Measurements from ENCODE around the gene ALG8. TPM values are rescaled to one million over a fixed set of nuclear protein-coding genes. Genes with fewer than 3 reads are reported as not detected.

ALG8 gene
- total RNA-seq, 3 donors from 2014 or later (not counting 1 experiment from before 2014, with no cell fraction given) = 19.2 to 20.1 (median 19.8) TPM

DNA sequence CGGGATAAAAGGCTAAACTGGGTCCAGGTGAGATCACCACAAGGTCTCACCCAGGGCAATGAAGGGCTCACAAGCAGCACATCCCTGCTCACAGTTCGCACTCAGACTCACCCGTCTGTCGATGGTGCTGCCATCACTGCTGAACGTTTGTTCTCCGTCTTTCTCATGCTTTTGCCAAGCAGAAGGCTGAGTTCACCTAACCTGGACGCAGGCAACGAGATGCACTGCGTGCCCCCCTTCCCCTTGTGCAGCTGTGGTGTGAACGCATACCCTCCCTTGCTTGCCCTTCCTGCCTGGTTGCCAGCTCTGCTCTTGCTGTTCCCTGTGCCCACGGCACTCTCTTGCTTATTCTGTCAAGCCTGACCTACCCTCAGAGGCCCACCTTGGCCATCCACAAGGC is 31.0 kb upstream of the ALG8 start:
- ATAC-seq = no peak
- H3K36me3 ChIP-seq (ENCODE audit: control insufficient read depth, insufficient read depth, low read length) = peaks cover 3% of the 10 kb centered on the region
- intact Hi-C loops (cut with micrococcal nuclease) = no loop called here
- no peak overlapping the region for H3K4me3 ChIP-seq (ENCODE audit: low read length)
- 93% methylated on average over 11 of the region's 11 CpGs for WGBS (ENCODE audit: insufficient coverage)
- H3K4me3 Mint-ChIP-seq = no peak overlapping the region
- H3K27me3 Mint-ChIP-seq (ENCODE audit: low read depth in 2 of 2) = no peaks in the 10 kb centered on the region
- H3K27ac Mint-ChIP-seq = no peak overlapping the region
- no peaks in the 10 kb centered on the region for H3K4me1 Mint-ChIP-seq
- no peaks in the 10 kb centered on the region for H3K9me3 Mint-ChIP-seq
- H3K27ac ChIP-seq (ENCODE audit: low read length) = no peak overlapping the region
- DNase-seq = no peak
- H3K36me3 Mint-ChIP-seq = no peaks in the 10 kb centered on the region
- TF ChIP-seq, protein P1, sequence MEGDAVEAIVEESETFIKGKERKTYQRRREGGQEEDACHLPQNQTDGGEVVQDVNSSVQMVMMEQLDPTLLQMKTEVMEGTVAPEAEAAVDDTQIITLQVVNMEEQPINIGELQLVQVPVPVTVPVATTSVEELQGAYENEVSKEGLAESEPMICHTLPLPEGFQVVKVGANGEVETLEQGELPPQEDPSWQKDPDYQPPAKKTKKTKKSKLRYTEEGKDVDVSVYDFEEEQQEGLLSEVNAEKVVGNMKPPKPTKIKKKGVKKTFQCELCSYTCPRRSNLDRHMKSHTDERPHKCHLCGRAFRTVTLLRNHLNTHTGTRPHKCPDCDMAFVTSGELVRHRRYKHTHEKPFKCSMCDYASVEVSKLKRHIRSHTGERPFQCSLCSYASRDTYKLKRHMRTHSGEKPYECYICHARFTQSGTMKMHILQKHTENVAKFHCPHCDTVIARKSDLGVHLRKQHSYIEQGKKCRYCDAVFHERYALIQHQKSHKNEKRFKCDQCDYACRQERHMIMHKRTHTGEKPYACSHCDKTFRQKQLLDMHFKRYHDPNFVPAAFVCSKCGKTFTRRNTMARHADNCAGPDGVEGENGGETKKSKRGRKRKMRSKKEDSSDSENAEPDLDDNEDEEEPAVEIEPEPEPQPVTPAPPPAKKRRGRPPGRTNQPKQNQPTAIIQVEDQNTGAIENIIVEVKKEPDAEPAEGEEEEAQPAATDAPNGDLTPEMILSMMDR (IDR thresholded peaks at IDR 0.05) = no peak
- H3K4me1 ChIP-seq (ENCODE audit: control insufficient read depth, insufficient read depth, low read length) = no peaks in the 10 kb centered on the region
- no peaks in the 10 kb centered on the region for H3K9me3 ChIP-seq (ENCODE audit: control insufficient read depth, insufficient read depth, low read length)
- no peaks in the 10 kb centered on the region for H3K27me3 ChIP-seq (ENCODE audit: control insufficient read depth, insufficient read depth, low read length)

DNA sequence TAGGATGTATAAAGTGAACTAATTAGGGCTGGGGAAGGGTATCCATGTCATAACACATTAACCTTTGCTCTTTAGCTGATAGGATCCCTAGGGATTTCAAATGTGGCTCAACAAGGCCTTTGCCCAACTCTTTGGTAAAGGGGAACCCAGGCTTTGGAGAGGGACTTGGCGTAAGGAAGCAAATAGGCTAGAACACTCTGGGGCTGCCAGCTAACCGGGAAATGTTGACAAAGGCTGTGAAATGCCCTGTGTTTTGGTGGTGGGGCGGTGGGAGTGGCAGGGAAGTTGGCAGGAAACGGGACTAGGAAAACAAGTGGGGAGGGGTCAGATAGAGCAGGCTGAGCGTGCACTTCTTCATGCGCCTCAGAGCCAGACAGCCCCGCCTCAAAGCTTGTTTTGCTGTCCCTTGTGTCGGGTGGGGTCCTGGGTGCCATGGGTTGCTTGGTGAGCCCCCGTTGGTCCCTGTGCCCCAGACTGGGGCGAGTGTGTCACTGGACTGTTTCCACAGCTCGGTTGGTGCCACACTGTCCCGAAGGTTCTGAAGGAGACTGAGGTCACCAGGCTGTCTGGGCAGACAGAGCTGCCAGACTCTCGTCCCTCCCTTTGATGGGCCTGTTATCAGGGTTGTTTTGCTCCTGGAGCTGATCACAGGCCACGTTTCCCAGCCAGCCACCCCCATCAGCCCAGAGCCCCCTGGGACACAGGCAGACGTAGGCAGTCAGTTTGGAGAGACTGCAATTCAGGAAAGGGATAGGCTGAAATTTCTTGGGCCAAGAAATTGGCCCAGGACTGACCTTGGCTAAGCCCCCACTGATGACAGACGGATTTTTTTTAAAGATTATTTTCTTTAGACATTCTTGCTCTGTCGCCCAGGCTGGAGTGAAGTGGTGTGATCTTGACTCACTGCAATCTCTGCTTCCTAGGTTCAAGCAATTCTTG is 29.4 kb upstream of the ALG8 start:
- Histone ChIP-seq H3K27ac (ENCODE audit: low read length) (no peak overlapping the region), H3K4me1 (ENCODE audit: control insufficient read depth, insufficient read depth, low read length) (no peaks in the 10 kb centered on the region), H3K36me3 (ENCODE audit: control insufficient read depth, insufficient read depth, low read length) (peaks cover 3% of the 10 kb centered on the region), H3K9me3 (ENCODE audit: control insufficient read depth, insufficient read depth, low read length) (no peaks in the 10 kb centered on the region), H3K27me3 (ENCODE audit: control insufficient read depth, insufficient read depth, low read length) (no peaks in the 10 kb centered on the region), H3K4me3 (ENCODE audit: low read length) (no peak overlapping the region)
- Mint-ChIP-seq H3K27ac (no peak overlapping the region), H3K9me3 (no peaks in the 10 kb centered on the region), H3K4me1 (no peaks in the 10 kb centered on the region), H3K36me3 (no peaks in the 10 kb centered on the region), H3K4me3 (no peak overlapping the region), H3K27me3 (ENCODE audit: low read depth in 2 of 2) (no peaks in the 10 kb centered on the region)
- intact Hi-C loops (cut with micrococcal nuclease) = no loop called here
- DNase-seq (no peak), ATAC-seq (no peak)
- TF ChIP-seq, protein P1 (IDR thresholded peaks at IDR 0.05) = no peak
- 86% methylated on average over 17 of the region's 17 CpGs for WGBS (ENCODE audit: insufficient coverage)

DNA sequence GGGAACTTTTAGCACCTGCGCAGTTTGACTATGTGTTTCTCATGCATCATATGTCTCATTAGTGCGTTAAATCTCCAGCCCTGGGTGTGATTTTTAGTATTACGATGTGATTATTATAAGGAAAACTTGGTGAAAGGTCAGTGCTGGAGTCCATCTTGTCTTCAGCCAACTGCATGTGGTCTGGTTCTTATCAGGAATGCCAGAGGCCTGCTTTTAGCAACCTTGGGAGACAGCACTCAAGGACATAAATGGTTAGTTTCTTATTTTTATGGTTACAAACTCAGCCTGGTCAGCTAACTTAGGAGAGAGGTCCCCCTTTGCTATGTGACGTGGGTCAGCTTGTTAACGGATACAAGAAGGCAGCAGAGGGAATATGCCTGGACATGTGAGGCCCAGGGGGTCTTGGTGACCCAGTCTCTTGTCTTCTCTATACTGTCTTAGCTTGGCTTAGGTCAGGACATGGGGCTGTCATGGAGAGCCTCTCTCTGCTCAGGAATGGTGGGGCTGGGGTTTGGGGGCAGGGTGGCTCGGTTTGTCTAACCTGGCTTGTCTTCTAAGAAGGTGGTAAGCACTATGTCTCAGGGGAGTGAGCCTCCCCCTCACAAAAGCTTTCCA is 27.5 kb upstream of the ALG8 start:
- Mint-ChIP-seq H3K36me3 (no peaks in the 10 kb centered on the region), H3K9me3 (no peaks in the 10 kb centered on the region), H3K4me1 (no peaks in the 10 kb centered on the region), H3K4me3 (no peak overlapping the region), H3K27me3 (ENCODE audit: low read depth in 2 of 2) (no peaks in the 10 kb centered on the region), H3K27ac (no peak overlapping the region)
- ATAC-seq = no peak
- intact Hi-C loops (cut with micrococcal nuclease) = no loop called here
- no peak overlapping the region for H3K4me3 ChIP-seq (ENCODE audit: low read length)
- H3K27ac ChIP-seq (ENCODE audit: low read length) = no peak overlapping the region
- H3K36me3 ChIP-seq (ENCODE audit: control insufficient read depth, insufficient read depth, low read length) = no peaks in the 10 kb centered on the region
- TF ChIP-seq, protein P1 (IDR thresholded peaks at IDR 0.05) = no peak
- no peaks in the 10 kb centered on the region for H3K4me1 ChIP-seq (ENCODE audit: control insufficient read depth, insufficient read depth, low read length)
- H3K27me3 ChIP-seq (ENCODE audit: control insufficient read depth, insufficient read depth, low read length) = no peaks in the 10 kb centered on the region
- WGBS (ENCODE audit: insufficient coverage) = 92% methylated on average over 6 of the region's 6 CpGs
- H3K9me3 ChIP-seq (ENCODE audit: control insufficient read depth, insufficient read depth, low read length) = no peaks in the 10 kb centered on the region
- no peak for DNase-seq
